ENCODE measurements around the gene ALLC.
"Not testable (repeated sequence)": the region's sequence is repeated elsewhere in the genome, so short reads cannot be mapped to it uniquely, and the experiment has no call there.

The ALLC gene

GRCh38 chr2:3656762-3657721 lies 958 bp upstream of the ALLC start:
- no peak for DNase-seq (ENCODE audit: low read depth)

GRCh38 chr2:3659447-3660432 lies 1.7 kb downstream of the ALLC start:
- peak; percentile 94 for DNase-seq (ENCODE audit: low read depth)
- H3K4me3 ChIP-seq (ENCODE audit: low read depth, low read length): no peak overlapping the region
- no peak for TF ChIP-seq POLR2A (IDR thresholded peaks at IDR 0.05; ENCODE audit: extremely low read depth, insufficient read length)
- no peak for TF ChIP-seq MYC (IDR thresholded peaks at IDR 0.05; ENCODE audit: low read depth, low read length)
- TF ChIP-seq CTCF (IDR thresholded peaks at IDR 0.05; ENCODE audit: low read depth, low read length): no peak
- no peak for TF ChIP-seq MAX (IDR thresholded peaks at IDR 0.05; ENCODE audit: low read depth, low read length)

More at GRCh38 chr2:3656762-3657721, 958 bp upstream of the ALLC start:
- H3K4me3 ChIP-seq (ENCODE audit: low read depth, low read length): no peak overlapping the region
- no peak for TF ChIP-seq MYC (IDR thresholded peaks at IDR 0.05; ENCODE audit: low read depth, low read length)

GRCh38 chr2:3660640-3661039 lies 2.6 kb downstream of the ALLC start:
- DNase-seq (ENCODE audit: low read depth); H3K4me3 ChIP-seq (ENCODE audit: low read depth, low read length): not testable (repeated sequence)

- no peak for TF ChIP-seq POLR2A (IDR thresholded peaks at IDR 0.05; ENCODE audit: extremely low read depth, insufficient read length)
- no peak for TF ChIP-seq CTCF (IDR thresholded peaks at IDR 0.05; ENCODE audit: low read depth, low read length)
- TF ChIP-seq MYC (IDR thresholded peaks at IDR 0.05; ENCODE audit: low read depth, low read length): no peak
- no peak for TF ChIP-seq MAX (IDR thresholded peaks at IDR 0.05; ENCODE audit: low read depth, low read length)
- H3K4me3 ChIP-seq (ENCODE audit: low read depth, low read length): no peak overlapping the region
- DNase-seq (ENCODE audit: low read depth): no peak
Measured at GRCh38 chr2:3661149-3661660, 3.2 kb downstream of the ALLC start.

GRCh38 chr2:3662239-3662638 lies 4.2 kb downstream of the ALLC start:
- TF ChIP-seq POLR2A (IDR thresholded peaks at IDR 0.05; ENCODE audit: extremely low read depth, insufficient read length) (no peak), CTCF (IDR thresholded peaks at IDR 0.05; ENCODE audit: low read depth, low read length) (peak; percentile 19), MYC (IDR thresholded peaks at IDR 0.05; ENCODE audit: low read depth, low read length) (no peak), MAX (IDR thresholded peaks at IDR 0.05; ENCODE audit: low read depth, low read length) (no peak)
- H3K4me3 ChIP-seq (ENCODE audit: low read depth, low read length): no peak overlapping the region
- DNase-seq (ENCODE audit: low read depth): peak; percentile 61

- TF ChIP-seq MYC (IDR thresholded peaks at IDR 0.05; ENCODE audit: low read depth, low read length) (no peak), MAX (IDR thresholded peaks at IDR 0.05; ENCODE audit: low read depth, low read length) (no peak), CTCF (IDR thresholded peaks at IDR 0.05; ENCODE audit: low read depth, low read length) (no peak), POLR2A (IDR thresholded peaks at IDR 0.05; ENCODE audit: extremely low read depth, insufficient read length) (no peak)
- no peak for DNase-seq (ENCODE audit: low read depth)
- no peak overlapping the region for H3K4me3 ChIP-seq (ENCODE audit: low read depth, low read length)
Measured at GRCh38 chr2:3664118-3664517, 6.1 kb downstream of the ALLC start.
